HCT116 (cell line): Measurements from ENCODE around the gene MAP4K2. TPM values are rescaled to one million over a fixed set of nuclear protein-coding genes. Genes with fewer than 3 reads are reported as not detected.

Experiments
- ATAC-seq: fragments of 200-7000 bp; cut with Tn5 transposase; 2 replicates; pipeline ENCODE4 v1.9.1; 2020; ENCODE audit warnings: mild to moderate bottlenecking, moderate library complexity
- BruUV-seq: library from RNA; stranded (reverse); fragments of 400-500 nt; replicated peaks from 2 replicates; lab custom pipeline; 2021; lab: Mats Ljungman, UMichigan
- CTCF ChIA-PET: fragments of 300-600 bp; sonication (Branson Sonifier 250); formaldehyde crosslinking; loops from one replicate; lab custom pipeline; 2021; ENCODE audit warnings: antibody characterized with exemption; lab: Charles Lee
- POLR2A ChIA-PET: fragments of 300-600, 350-600 bp; sonication (Branson Sonifier 250); formaldehyde crosslinking; loops from one replicate; lab custom pipeline; 2021; ENCODE audit warnings: antibody characterized with exemption; lab: Charles Lee
- RAD21 ChIA-PET, 2 experiments: fragments of 300-600 bp; sonication (Branson Sonifier 250); formaldehyde crosslinking; loops; one replicate each; lab custom pipeline; 2023; ENCODE audit warnings: low total read pairs in 2 of 2; ENCODE audit not compliant: uncharacterized antibody in 2 of 2, unreplicated experiment in 2 of 2, low non-redundant PET in 1 of 2; lab: Charles Lee
- DNase-seq: peaks from one replicate; pipeline ENCODE4 v3.0.0-alpha.2; 2010; ENCODE audit warnings: low read depth, low spot score
- H2AFZ ChIP-seq: fragments of 200-600 bp; shearing (Covaris generic), sonication (generic); 2 replicates; pipeline ENCODE4 v1.6.1; 2017; ENCODE audit warnings: low read depth, mixed run types, mixed read lengths, antibody characterized with exemption, low read length; ENCODE audit not compliant: poor library complexity, severe bottlenecking
- H3K27ac ChIP-seq: 2 replicates; pipeline ENCODE4 v1.5.1; 2012; ENCODE audit warnings: low read depth, low read length
- H3K27me3 ChIP-seq: fragments of 200-600 bp; sonication (generic); 2 replicates; pipeline ENCODE4 v1.6.1; 2016; ENCODE audit warnings: mixed run types, low read length, mixed read lengths; ENCODE audit not compliant: insufficient read depth
- H3K36me3 ChIP-seq, 2 experiments: fragments of 200-500 bp in 1 of 2; fragments of 200-600 bp in 1 of 2; sonication (Bioruptor generic) in 1 of 2; sonication (generic) in 1 of 2; 2 replicates each; pipeline versions ENCODE4 v1.5.1 to v1.6.1; 2014 to 2016; ENCODE audit warnings: low read length in 2 of 2, inconsistent platforms in 1 of 2, mixed read lengths in 1 of 2, mixed run types in 1 of 2; ENCODE audit not compliant: insufficient read depth in 2 of 2, control insufficient read depth in 1 of 2
- H3K4me1 ChIP-seq, 2 experiments: fragments of 200-600 bp in 1 of 2; sonication (generic) in 1 of 2; 2 replicates each; pipeline versions ENCODE4 v1.5.1 to v1.6.1; 2012 to 2017; ENCODE audit warnings: low read length in 2 of 2, inconsistent platforms in 1 of 2, mild to moderate bottlenecking in 1 of 2, mixed read lengths in 1 of 2, mixed run types in 1 of 2, moderate library complexity in 1 of 2; ENCODE audit not compliant: insufficient read depth in 2 of 2, control insufficient read depth in 1 of 2
- H3K4me2 ChIP-seq: fragments of 200-600 bp; sonication (generic); 2 replicates; pipeline ENCODE4 v1.6.1; 2017; ENCODE audit warnings: mixed run types, low read length, mixed read lengths
- H3K4me3 ChIP-seq, 2 experiments: fragments of 200-600 bp in 1 of 2; sonication (generic) in 1 of 2; replicated peaks in 1 of 2; 2 replicates each; pipeline ENCODE4 v1.5.1; 2011 to 2016; ENCODE audit warnings: low read length in 2 of 2, control low read depth in 1 of 2, low read depth in 1 of 2, mild to moderate bottlenecking in 1 of 2, mixed read lengths in 1 of 2, mixed run types in 1 of 2
- H3K79me2 ChIP-seq: fragments of 200-600 bp; sonication (generic); 2 replicates; pipeline ENCODE4 v1.6.1; 2017; ENCODE audit warnings: mild to moderate bottlenecking, mixed run types, low read length, moderate library complexity, mixed read lengths; ENCODE audit not compliant: insufficient read depth
- H3K9ac ChIP-seq: fragments of 200-600 bp; sonication (generic); 2 replicates; pipeline ENCODE4 v1.6.1; 2016; ENCODE audit warnings: low read length, mixed read lengths
- H3K9me2 ChIP-seq: fragments of 200-600 bp; sonication (generic), shearing (Covaris generic); 2 replicates; pipeline ENCODE4 v1.6.1; 2017; ENCODE audit warnings: mixed run types, mild to moderate bottlenecking, moderate library complexity; ENCODE audit not compliant: insufficient read depth
- H3K9me3 ChIP-seq, 2 experiments: fragments of 200-500 bp in 1 of 2; fragments of 200-600 bp in 1 of 2; sonication (Bioruptor generic) in 1 of 2; sonication (generic) in 1 of 2; 2 replicates each; pipeline ENCODE4 v1.6.1; 2014 to 2017; ENCODE audit warnings: low read length in 2 of 2, mixed read lengths in 2 of 2, inconsistent platforms in 1 of 2, low read depth in 1 of 2, mild to moderate bottlenecking in 1 of 2, mixed run types in 1 of 2, moderate library complexity in 1 of 2; ENCODE audit not compliant: control insufficient read depth in 1 of 2, insufficient read depth in 1 of 2
- H4K20me1 ChIP-seq: fragments of 200-600 bp; sonication (generic), shearing (Covaris generic); 2 replicates; pipeline ENCODE4 v1.6.1; 2017; ENCODE audit warnings: mixed run types, mild to moderate bottlenecking, moderate library complexity; ENCODE audit not compliant: insufficient read depth
- CBX3 ChIP-seq: IDR thresholded peaks from 2 replicates; pipeline ENCODE4 v1.6.1; 2012; ENCODE audit warnings: low read depth
- EGR1 ChIP-seq: IDR thresholded peaks from 2 replicates; pipeline ENCODE4 v1.6.1; 2012; ENCODE audit warnings: low read depth
- ELF1 ChIP-seq: IDR thresholded peaks from 2 replicates; pipeline ENCODE4 v1.6.1; 2012; ENCODE audit warnings: low read depth, borderline replicate concordance
- EZH2 ChIP-seq: fragments of 200-600 bp; sonication (generic); IDR thresholded peaks from 2 replicates; pipeline ENCODE4 v1.6.1; 2017; ENCODE audit warnings: antibody characterized with exemption, mixed run types
- EZH2phosphoT487 ChIP-seq: fragments of 200-600 bp; IDR thresholded peaks from 2 replicates; pipeline ENCODE4 v1.6.1; 2018; ENCODE audit warnings: antibody characterized with exemption, borderline replicate concordance
- FOSL1 ChIP-seq: IDR thresholded peaks from 2 replicates; pipeline ENCODE4 v1.6.1; 2012; ENCODE audit warnings: low read depth
- POLR2A ChIP-seq: IDR thresholded peaks from 2 replicates; pipeline ENCODE4 v1.7.0; 2011; ENCODE audit warnings: borderline replicate concordance; ENCODE audit not compliant: insufficient read depth, insufficient read length; ENCODE audit errors: extremely low read depth
- SP1 ChIP-seq: IDR thresholded peaks from 2 replicates; pipeline ENCODE4 v1.6.1; 2012; ENCODE audit warnings: low read depth
- SRF ChIP-seq: IDR thresholded peaks from 2 replicates; pipeline ENCODE4 v1.6.1; 2012; ENCODE audit warnings: low read depth
- TCF7L2 ChIP-seq: IDR thresholded peaks from 2 replicates; pipeline ENCODE4 v1.7.0; 2011; ENCODE audit warnings: borderline replicate concordance, inconsistent platforms; ENCODE audit not compliant: insufficient read depth, insufficient read length; ENCODE audit errors: extremely low read depth
- YY1 ChIP-seq: IDR thresholded peaks from 2 replicates; pipeline ENCODE4 v1.6.1; 2011; ENCODE audit warnings: low read length, low read depth, moderate library complexity, mild to moderate bottlenecking; ENCODE audit not compliant: insufficient replicate concordance; ENCODE audit errors: extremely low read depth
- ZNF274 ChIP-seq: fragments of 200-500 bp; sonication (Bioruptor generic); IDR thresholded peaks from 2 replicates; pipeline ENCODE4 v1.6.1; 2014; ENCODE audit warnings: mild to moderate bottlenecking, low read depth, low read length, inconsistent platforms
- intact Hi-C: fragments of 100-400 bp; cut with micrococcal nuclease; formaldehyde crosslinking; loops from 2 replicates; pipeline ENCODE4 v1.10.0; 2022
- total RNA-seq: library from RNA; stranded (reverse); gene quantifications from one replicate; pipeline ENCODE4 v1.2.1, GENCODE V29; 2021; ENCODE audit not compliant: unreplicated experiment
- TF ChIP-seq, protein P1 (sequence below): IDR thresholded peaks from 2 replicates; pipeline ENCODE4 v1.6.1; 2012; ENCODE audit warnings: low read depth
- TF ChIP-seq, protein P2 (sequence below): IDR thresholded peaks from 2 replicates; pipeline ENCODE4 v1.6.1; 2011; ENCODE audit warnings: mild to moderate bottlenecking, low read length, moderate library complexity; ENCODE audit not compliant: insufficient replicate concordance; ENCODE audit errors: extremely low read depth
- TF ChIP-seq, protein P3 (sequence below): IDR thresholded peaks from 2 replicates; pipeline ENCODE4 v1.6.1; 2012

Gene MAP4K2
- total RNA-seq, 1 experiment from 2014 or later, result 44.2 TPM

DNA sequence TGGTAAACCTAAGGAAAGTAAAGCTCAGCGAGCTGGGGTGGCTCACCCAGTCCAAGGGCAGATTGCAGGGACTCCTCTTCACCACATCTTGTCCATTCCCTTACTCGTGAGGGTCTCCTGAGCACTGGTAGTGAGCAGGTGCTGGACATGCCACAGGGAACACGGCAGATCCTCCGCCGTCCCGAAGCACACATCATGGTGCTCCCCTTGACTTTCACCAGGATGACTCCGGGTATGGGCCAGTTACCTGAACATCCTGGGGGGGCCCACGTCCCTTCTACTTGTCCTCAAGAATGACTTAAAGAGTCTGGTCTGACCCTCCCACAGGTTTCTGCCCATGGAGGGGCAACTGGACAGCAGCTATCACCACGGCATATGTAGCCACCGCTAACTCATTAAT, 16.7 kb downstream of the MAP4K2 start:
- ChIA-PET POLR2A (interaction anchor here (1.3 kb wide), 1 partner anchor 50 kb away, joined by 3 read pairs; no protein-coding TSS in a partner anchor), RAD21 (no interaction called here), CTCF (interaction anchor here (1.7 kb wide), 1 partner anchor 61 kb away, joined by 3 read pairs; no protein-coding TSS in a partner anchor)
- ATAC-seq, result no peak
- H4K20me1 ChIP-seq, result no peaks in the 10 kb centered on the region
- no peak overlapping the region for H2AFZ ChIP-seq
- H3K79me2 ChIP-seq, result no peaks in the 10 kb centered on the region
- no TSS peak for BruUV-seq
- H3K9me3 ChIP-seq, result no peaks in the 10 kb centered on the region
- H3K27ac ChIP-seq, result no peak overlapping the region
- no peaks in the 10 kb centered on the region for H3K27me3 ChIP-seq
- H3K9ac ChIP-seq, result no peak overlapping the region
- intact Hi-C loops, result loop anchor here (2.0 to 5.0 kb wide), 4 partner anchors 56 to 331 kb away; partner anchors contain the start of genes ARL2, CDC42BPG and ZNHIT2
- no peak for TF ChIP-seq TCF7L2
- TF ChIP-seq YY1, result no peak
- no peak for TF ChIP-seq CBX3
- TF ChIP-seq EZH2phosphoT487, result no peak
- TF ChIP-seq, protein P1, sequence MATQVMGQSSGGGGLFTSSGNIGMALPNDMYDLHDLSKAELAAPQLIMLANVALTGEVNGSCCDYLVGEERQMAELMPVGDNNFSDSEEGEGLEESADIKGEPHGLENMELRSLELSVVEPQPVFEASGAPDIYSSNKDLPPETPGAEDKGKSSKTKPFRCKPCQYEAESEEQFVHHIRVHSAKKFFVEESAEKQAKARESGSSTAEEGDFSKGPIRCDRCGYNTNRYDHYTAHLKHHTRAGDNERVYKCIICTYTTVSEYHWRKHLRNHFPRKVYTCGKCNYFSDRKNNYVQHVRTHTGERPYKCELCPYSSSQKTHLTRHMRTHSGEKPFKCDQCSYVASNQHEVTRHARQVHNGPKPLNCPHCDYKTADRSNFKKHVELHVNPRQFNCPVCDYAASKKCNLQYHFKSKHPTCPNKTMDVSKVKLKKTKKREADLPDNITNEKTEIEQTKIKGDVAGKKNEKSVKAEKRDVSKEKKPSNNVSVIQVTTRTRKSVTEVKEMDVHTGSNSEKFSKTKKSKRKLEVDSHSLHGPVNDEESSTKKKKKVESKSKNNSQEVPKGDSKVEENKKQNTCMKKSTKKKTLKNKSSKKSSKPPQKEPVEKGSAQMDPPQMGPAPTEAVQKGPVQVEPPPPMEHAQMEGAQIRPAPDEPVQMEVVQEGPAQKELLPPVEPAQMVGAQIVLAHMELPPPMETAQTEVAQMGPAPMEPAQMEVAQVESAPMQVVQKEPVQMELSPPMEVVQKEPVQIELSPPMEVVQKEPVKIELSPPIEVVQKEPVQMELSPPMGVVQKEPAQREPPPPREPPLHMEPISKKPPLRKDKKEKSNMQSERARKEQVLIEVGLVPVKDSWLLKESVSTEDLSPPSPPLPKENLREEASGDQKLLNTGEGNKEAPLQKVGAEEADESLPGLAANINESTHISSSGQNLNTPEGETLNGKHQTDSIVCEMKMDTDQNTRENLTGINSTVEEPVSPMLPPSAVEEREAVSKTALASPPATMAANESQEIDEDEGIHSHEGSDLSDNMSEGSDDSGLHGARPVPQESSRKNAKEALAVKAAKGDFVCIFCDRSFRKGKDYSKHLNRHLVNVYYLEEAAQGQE, result no peak
- TF ChIP-seq ZNF274, result no peak
- TF ChIP-seq SP1, result no peak
- TF ChIP-seq, protein P2, sequence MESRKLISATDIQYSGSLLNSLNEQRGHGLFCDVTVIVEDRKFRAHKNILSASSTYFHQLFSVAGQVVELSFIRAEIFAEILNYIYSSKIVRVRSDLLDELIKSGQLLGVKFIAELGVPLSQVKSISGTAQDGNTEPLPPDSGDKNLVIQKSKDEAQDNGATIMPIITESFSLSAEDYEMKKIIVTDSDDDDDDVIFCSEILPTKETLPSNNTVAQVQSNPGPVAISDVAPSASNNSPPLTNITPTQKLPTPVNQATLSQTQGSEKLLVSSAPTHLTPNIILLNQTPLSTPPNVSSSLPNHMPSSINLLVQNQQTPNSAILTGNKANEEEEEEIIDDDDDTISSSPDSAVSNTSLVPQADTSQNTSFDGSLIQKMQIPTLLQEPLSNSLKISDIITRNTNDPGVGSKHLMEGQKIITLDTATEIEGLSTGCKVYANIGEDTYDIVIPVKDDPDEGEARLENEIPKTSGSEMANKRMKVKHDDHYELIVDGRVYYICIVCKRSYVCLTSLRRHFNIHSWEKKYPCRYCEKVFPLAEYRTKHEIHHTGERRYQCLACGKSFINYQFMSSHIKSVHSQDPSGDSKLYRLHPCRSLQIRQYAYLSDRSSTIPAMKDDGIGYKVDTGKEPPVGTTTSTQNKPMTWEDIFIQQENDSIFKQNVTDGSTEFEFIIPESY, result no peak
- no peak for TF ChIP-seq POLR2A
- TF ChIP-seq, protein P3, sequence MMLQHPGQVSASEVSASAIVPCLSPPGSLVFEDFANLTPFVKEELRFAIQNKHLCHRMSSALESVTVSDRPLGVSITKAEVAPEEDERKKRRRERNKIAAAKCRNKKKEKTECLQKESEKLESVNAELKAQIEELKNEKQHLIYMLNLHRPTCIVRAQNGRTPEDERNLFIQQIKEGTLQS, result no peak
- no peak for TF ChIP-seq EZH2
- TF ChIP-seq FOSL1, result no peak
- no peak for TF ChIP-seq ELF1
- TF ChIP-seq EGR1, result no peak
- no peak for TF ChIP-seq SRF
- no peaks in the 10 kb centered on the region for H3K9me2 ChIP-seq
- H3K4me1 ChIP-seq, result peaks cover 2 to 14% of the 10 kb centered on the region in 2 experiments; a peak in 3 of 4 replicates
- H3K4me2 ChIP-seq, result no peak overlapping the region
- H3K36me3 ChIP-seq, result no peaks in the 10 kb centered on the region
- DNase-seq, result no peak
- no peak overlapping the region for H3K4me3 ChIP-seq
